Gastroesophageal sphincter (tissue), 4 donors: ENCODE results near the gene LINGO4. TPM values are rescaled to one million over a fixed set of nuclear protein-coding genes. Genes with fewer than 3 reads are reported as not detected.

ENCODE experiments used
- ATAC-seq: fragments of 150-250 bp; one replicate; pipeline ENCODE4 v1.9.1; 2016; ENCODE audit warnings: mild to moderate bottlenecking, moderate library complexity
- H3K27ac ChIP-seq, 4 donors: fragments of 200-600 bp; sonication (generic) in 3 of 4; 1 replicate in 3 of 4; 2 replicates in 1 of 4; pipeline ENCODE4 v1.5.1; 2016 to 2019
- H3K27me3 ChIP-seq: fragments of 200-600 bp; sonication (generic); one replicate; pipeline ENCODE4 v1.5.1; 2019
- H3K36me3 ChIP-seq, 2 donors: fragments of 200-600 bp; sonication (generic); one replicate each; pipeline ENCODE4 v1.5.1; 2019; ENCODE audit warnings: control low read depth in 1 of 2
- H3K4me1 ChIP-seq, 3 donors: fragments of 200-600 bp; sonication (generic); 1 replicate in 2 of 3; 2 replicates in 1 of 3; pipeline ENCODE4 v1.5.1; 2016 to 2019; ENCODE audit warnings: control low read depth in 2 of 3
- H3K4me3 ChIP-seq, 2 donors: fragments of 200-600 bp; sonication (generic); one replicate each; pipeline ENCODE4 v1.5.1; 2019; ENCODE audit warnings: mild to moderate bottlenecking in 1 of 2, moderate library complexity in 1 of 2
- H3K9me3 ChIP-seq, 3 donors: fragments of 200-600 bp; sonication (generic); one replicate each; pipeline ENCODE4 v1.5.1; 2017 to 2019; ENCODE audit warnings: control low read depth in 2 of 3
- CTCF ChIP-seq, 4 experiments: fragments of 200-600 bp in 2 of 4; fragments of 450-650 bp in 2 of 4; sonication (generic) in 1 of 4; IDR thresholded peaks; one replicate each; pipeline ENCODE4 v1.5.1; 2017 to 2019; ENCODE audit warnings: antibody characterized with exemption in 4 of 4, mild to moderate bottlenecking in 2 of 4, moderate library complexity in 2 of 4
- EP300 ChIP-seq: sonication (generic); formaldehyde crosslinking; IDR thresholded peaks from one replicate; pipeline ENCODE4 v1.6.1; 2017; ENCODE audit warnings: antibody characterized with exemption, mild to moderate bottlenecking
- POLR2A ChIP-seq, 2 donors: fragments of 450-650 bp; IDR thresholded peaks; one replicate each; pipeline ENCODE4 v1.6.1; 2017; ENCODE audit warnings: antibody characterized with exemption in 2 of 2, mild to moderate bottlenecking in 2 of 2, moderate library complexity in 1 of 2
- POLR2AphosphoS5 ChIP-seq: sonication (generic); formaldehyde crosslinking; IDR thresholded peaks from one replicate; pipeline ENCODE4 v1.6.1; 2017; ENCODE audit warnings: antibody characterized with exemption
- WGBS, 2 donors: methylation state at CpG; one replicate each; pipeline ENCODE4 v1.1.5; 2018; ENCODE audit warnings: low coverage in 1 of 2; 5-methylcytosine and 5-hydroxymethylcytosine counted together
- total RNA-seq, 4 donors: library from RNA; depleted of rRNA; stranded (reverse); fragments of >200 nt; gene quantifications; one replicate each; pipeline ENCODE4 v1.1.0, GENCODE V29; 2016

Gene LINGO4
- total RNA-seq, 4 donors from 2014 or later = not detected

- WGBS, 2 donors = no CpG with 5 or more reads among the region's 5 CpGs
- ATAC-seq = no peak
- TF ChIP-seq POLR2AphosphoS5 (no peak), POLR2A (IDR thresholded peaks at IDR 0.05) (no peak), CTCF (IDR thresholded peaks at IDR 0.05) (no peak), EP300 (no peak)
- peaks cover 59% of the 10 kb centered on the region for H3K27me3 ChIP-seq
- H3K9me3 ChIP-seq = no peaks in the 10 kb centered on the region
- H3K4me1 ChIP-seq = no peaks in the 10 kb centered on the region
- no peaks in the 10 kb centered on the region for H3K36me3 ChIP-seq
- H3K4me3 ChIP-seq = no peak overlapping the region
- no peak overlapping the region for H3K27ac ChIP-seq
These were observed 2.8 kb downstream of the LINGO4 start for GRCh38 chr1:151802372-151802771.

- no peaks in the 10 kb centered on the region for H3K36me3 ChIP-seq
- TF ChIP-seq POLR2A (IDR thresholded peaks at IDR 0.05) (no peak), EP300 (no peak), CTCF (IDR thresholded peaks at IDR 0.05) (no peak), POLR2AphosphoS5 (no peak)
- peaks cover 58% of the 10 kb centered on the region for H3K27me3 ChIP-seq
- no peak for ATAC-seq
- WGBS, 2 donors = no CpG with 5 or more reads among the region's 7 CpGs
- H3K4me3 ChIP-seq = no peak overlapping the region
- no peak overlapping the region for H3K27ac ChIP-seq
- H3K4me1 ChIP-seq = no peaks in the 10 kb centered on the region
- no peaks in the 10 kb centered on the region for H3K9me3 ChIP-seq
These were observed 3.4 kb downstream of the LINGO4 start for GRCh38 chr1:151801846-151802245.

- 80% methylated on average over 2 of the region's 12 CpGs; no CpG with 5 or more reads in 1 of the 2 donors for WGBS, 2 donors
- Histone ChIP-seq H3K27me3 (peaks cover 54% of the 10 kb centered on the region), H3K9me3 (no peaks in the 10 kb centered on the region)
These were observed 3.9 kb downstream of the LINGO4 start for GRCh38 chr1:151801310-151801820.

GRCh38 chr1:151800830-151801229, 4.4 kb downstream of the LINGO4 start:
- WGBS, 2 donors = 75% methylated on average over 4 of the region's 8 CpGs; no CpG with 5 or more reads in 1 of the 2 donors
- no peak for ATAC-seq
- TF ChIP-seq POLR2AphosphoS5 = no peak
- no peak for TF ChIP-seq POLR2A (IDR thresholded peaks at IDR 0.05)
- TF ChIP-seq CTCF (IDR thresholded peaks at IDR 0.05) = no peak
- no peak for TF ChIP-seq EP300
- H3K4me1 ChIP-seq = no peaks in the 10 kb centered on the region
- no peaks in the 10 kb centered on the region for H3K9me3 ChIP-seq
- peaks cover 50% of the 10 kb centered on the region for H3K27me3 ChIP-seq
- H3K27ac ChIP-seq = no peak overlapping the region
- no peak overlapping the region for H3K4me3 ChIP-seq
- H3K36me3 ChIP-seq = no peaks in the 10 kb centered on the region

More at GRCh38 chr1:151801310-151801820, 3.9 kb downstream of the LINGO4 start:
- ATAC-seq = no peak
- TF ChIP-seq EP300 = no peak
- H3K4me1 ChIP-seq = no peaks in the 10 kb centered on the region
- H3K27ac ChIP-seq = no peak overlapping the region
- H3K4me3 ChIP-seq = no peak overlapping the region
- H3K36me3 ChIP-seq = no peaks in the 10 kb centered on the region

GRCh38 chr1:151799179-151800022, 5.8 kb downstream of the LINGO4 start:
- H3K27me3 ChIP-seq = peaks cover 48% of the 10 kb centered on the region
- H3K4me3 ChIP-seq = no peak overlapping the region
- no peaks in the 10 kb centered on the region for H3K9me3 ChIP-seq
- no peak overlapping the region for H3K27ac ChIP-seq
- no peaks in the 10 kb centered on the region for H3K36me3 ChIP-seq
- no peak for ATAC-seq
- WGBS, 2 donors = 28 to 55% methylated on average over 2 to 8 of the region's 9 CpGs
- no peak for TF ChIP-seq POLR2A (IDR thresholded peaks at IDR 0.05)
- TF ChIP-seq POLR2AphosphoS5 = no peak
- TF ChIP-seq EP300 = no peak
- no peak for TF ChIP-seq CTCF (IDR thresholded peaks at IDR 0.05)
- H3K4me1 ChIP-seq = no peaks in the 10 kb centered on the region
